GM12878 (cell line): ENCODE results near the gene SUPT4H1. TPM values are rescaled to one million over a fixed set of nuclear protein-coding genes. Genes with fewer than 3 reads are reported as not detected.

Experiments used
- CREM ChIP-seq: IDR thresholded peaks from 2 replicates; pipeline ENCODE4 v1.6.1; 2014; ENCODE audit warnings: antibody characterized with exemption, low read depth
- HCFC1 ChIP-seq: fragments of 150-350 bp; IDR thresholded peaks from 2 replicates; pipeline ENCODE4 v1.6.1; 2014; ENCODE audit warnings: low read length
- IKZF2 ChIP-seq, 2 experiments: fragments of 450-650 bp; IDR thresholded peaks; 2 replicates each; pipeline ENCODE4 v1.6.1; 2017; ENCODE audit warnings: mild to moderate bottlenecking in 2 of 2, moderate library complexity in 2 of 2
- JUND ChIP-seq: IDR thresholded peaks from 2 replicates; pipeline ENCODE4 v1.6.1; 2012; ENCODE audit warnings: low read depth, mild to moderate bottlenecking, low read length, improper control_type of control experiment, moderate library complexity
- KLF5 ChIP-seq: fragments of 450-650 bp; IDR thresholded peaks from 2 replicates; pipeline ENCODE4 v1.6.1; 2014; ENCODE audit warnings: mild to moderate bottlenecking; ENCODE audit not compliant: partially characterized antibody
- NFXL1 ChIP-seq: fragments of 450-650 bp; IDR thresholded peaks from 2 replicates; pipeline ENCODE4 v1.6.1; 2017; ENCODE audit warnings: antibody characterized with exemption, mild to moderate bottlenecking, borderline replicate concordance
- NFYA ChIP-seq: IDR thresholded peaks from 2 replicates; pipeline ENCODE4 v1.6.1; 2011; ENCODE audit warnings: low read depth, mild to moderate bottlenecking, low read length, improper control_type of control experiment, borderline replicate concordance
- PML ChIP-seq: IDR thresholded peaks from 2 replicates; pipeline ENCODE4 v1.6.1; 2012; ENCODE audit warnings: low read length, inconsistent platforms
- POLR2AphosphoS2 ChIP-seq: IDR thresholded peaks from 2 replicates; pipeline ENCODE4 v1.6.1; 2011; ENCODE audit warnings: low read depth, mild to moderate bottlenecking, low read length, improper control_type of control experiment, moderate library complexity
- POU2F2 ChIP-seq: IDR thresholded peaks from 3 replicates; pipeline ENCODE4 v1.6.1; 2011; ENCODE audit warnings: low read depth, mild to moderate bottlenecking, low read length, borderline replicate concordance
- SMAD1 ChIP-seq: fragments of 450-650 bp; IDR thresholded peaks from 2 replicates; pipeline ENCODE4 v1.6.1; 2018; ENCODE audit warnings: mild to moderate bottlenecking, low read depth; ENCODE audit not compliant: partially characterized antibody
- YY1 ChIP-seq: IDR thresholded peaks from 2 replicates; pipeline ENCODE4 v1.6.1; 2011; ENCODE audit warnings: low read depth, mild to moderate bottlenecking, low read length
- ZBED1 ChIP-seq: IDR thresholded peaks from 2 replicates; pipeline ENCODE4 v1.6.1; 2016; ENCODE audit warnings: borderline replicate concordance
- ZNF217 ChIP-seq: fragments of 450-650 bp; IDR thresholded peaks from 2 replicates; pipeline ENCODE4 v1.6.1; 2017; ENCODE audit warnings: antibody characterized with exemption, mild to moderate bottlenecking
- ZNF24 ChIP-seq: fragments of 450-650 bp; IDR thresholded peaks from 2 replicates; pipeline ENCODE4 v1.6.1; 2017; ENCODE audit warnings: antibody characterized with exemption, mild to moderate bottlenecking
- ZNF384 ChIP-seq: IDR thresholded peaks from 2 replicates; pipeline ENCODE4 v1.6.1; 2012; ENCODE audit warnings: low read depth, mild to moderate bottlenecking, low read length, improper control_type of control experiment, borderline replicate concordance
- polyA plus RNA-seq, 11 experiments: library from polyadenylated mRNA; depleted of rRNA in 4 of 11; unstranded in 6 of 11; stranded (reverse) in 5 of 11; fragments of >200 nt; fragmentation: Nextera tagmentation in 4 of 11; fragmentation: Illumina TruSeq in 1 of 11; extraction: Ambion mirVana in 4 of 11; extraction: Trizol in 1 of 11; gene quantifications; 1 replicate in 1 of 11; 2 replicates in 10 of 11; pipeline versions ENCODE4 v1.2.1 to v1.2.3, GENCODE V29; 2011 to 2016; ENCODE audit warnings: inconsistent platforms in 2 of 11, missing spikeins in 2 of 11, low read depth in 1 of 11
- total RNA-seq, 4 experiments: library from RNA; depleted of rRNA in 3 of 4; stranded (reverse); fragments of >200 nt in 3 of 4; fragmentation: Illumina TruSeq in 1 of 4; extraction: Trizol in 1 of 4; gene quantifications; 2 replicates each; pipeline versions ENCODE4 v1.2.1 to v1.2.3, GENCODE V29; 2013 to 2021
- TF ChIP-seq, protein P1 (sequence below): fragments of 450-650 bp; IDR thresholded peaks from 2 replicates; pipeline ENCODE4 v1.6.1; 2017; ENCODE audit warnings: antibody characterized with exemption, mild to moderate bottlenecking, moderate library complexity
- TF ChIP-seq, protein P2 (sequence below): fragments of 450-650 bp; formaldehyde crosslinking; IDR thresholded peaks from 2 replicates; pipeline ENCODE4 v1.5.0; 2022; ENCODE audit warnings: mild to moderate bottlenecking, missing genetic modification characterization
- TF ChIP-seq, protein P3 (sequence below): fragments of 450-650 bp; IDR thresholded peaks from 2 replicates; pipeline ENCODE4 v1.6.1; 2016; ENCODE audit warnings: mild to moderate bottlenecking
- TF ChIP-seq, protein P4 (sequence below): fragments of 450-650 bp; conservative IDR thresholded peaks from 2 replicates; pipeline ENCODE4 v1.6.1; 2017; ENCODE audit warnings: mild to moderate bottlenecking, moderate library complexity

The SUPT4H1 gene
- total and polyA plus RNA-seq, 10 of the 15 experiments (the other 5 are each of a cell fraction or from before 2014, with no cell fraction given): 83.8 to 293 (median 128) TPM

DNA sequence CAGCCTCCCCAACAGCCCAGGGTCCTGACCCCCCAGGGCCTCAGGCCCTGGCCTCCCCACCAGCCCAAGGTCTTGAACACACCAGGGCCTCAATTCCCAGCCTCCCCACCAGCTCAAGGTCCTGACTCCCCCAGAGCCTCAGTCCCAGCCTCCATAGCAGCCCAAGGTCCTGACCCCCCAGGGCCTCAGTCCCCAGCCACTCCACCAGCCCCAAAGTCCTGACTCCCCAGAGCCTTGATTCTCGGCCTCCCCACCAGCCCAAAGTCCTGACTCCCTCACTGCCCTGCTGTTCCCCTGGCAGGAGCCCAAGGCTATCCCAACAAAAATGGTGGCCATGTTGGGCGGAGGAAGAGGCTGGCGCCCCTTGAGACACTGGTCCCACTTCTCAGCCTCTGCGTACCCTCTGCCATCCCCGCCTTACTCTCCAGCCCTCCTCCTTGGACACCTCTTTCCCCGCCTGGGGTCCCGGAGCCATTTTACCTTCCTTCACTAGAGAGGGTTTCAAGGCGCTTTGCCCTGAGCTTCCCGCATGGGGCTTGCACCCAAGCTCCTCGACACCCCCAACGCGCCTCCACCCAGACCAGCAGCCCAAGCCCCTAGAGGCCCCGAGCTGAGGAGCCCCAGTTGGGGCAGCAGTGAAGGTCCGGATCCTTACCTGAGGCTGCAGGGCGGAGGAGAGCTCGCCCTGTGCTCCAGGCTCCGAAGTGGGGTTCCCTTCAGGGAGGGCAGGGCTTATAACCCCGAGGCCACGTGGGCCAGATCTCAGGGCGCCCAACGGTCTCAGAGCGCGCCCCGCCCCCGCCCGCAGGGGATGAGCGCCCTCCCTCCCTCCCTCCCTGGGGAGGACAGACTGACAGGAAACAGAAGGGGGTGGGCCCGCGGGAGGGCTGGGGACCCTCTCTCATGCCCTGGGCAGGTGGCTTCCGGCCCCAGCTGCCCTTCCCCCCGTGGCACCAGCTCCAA is 19.9 kb downstream of the SUPT4H1 start (continued):
- TF ChIP-seq, protein P1, sequence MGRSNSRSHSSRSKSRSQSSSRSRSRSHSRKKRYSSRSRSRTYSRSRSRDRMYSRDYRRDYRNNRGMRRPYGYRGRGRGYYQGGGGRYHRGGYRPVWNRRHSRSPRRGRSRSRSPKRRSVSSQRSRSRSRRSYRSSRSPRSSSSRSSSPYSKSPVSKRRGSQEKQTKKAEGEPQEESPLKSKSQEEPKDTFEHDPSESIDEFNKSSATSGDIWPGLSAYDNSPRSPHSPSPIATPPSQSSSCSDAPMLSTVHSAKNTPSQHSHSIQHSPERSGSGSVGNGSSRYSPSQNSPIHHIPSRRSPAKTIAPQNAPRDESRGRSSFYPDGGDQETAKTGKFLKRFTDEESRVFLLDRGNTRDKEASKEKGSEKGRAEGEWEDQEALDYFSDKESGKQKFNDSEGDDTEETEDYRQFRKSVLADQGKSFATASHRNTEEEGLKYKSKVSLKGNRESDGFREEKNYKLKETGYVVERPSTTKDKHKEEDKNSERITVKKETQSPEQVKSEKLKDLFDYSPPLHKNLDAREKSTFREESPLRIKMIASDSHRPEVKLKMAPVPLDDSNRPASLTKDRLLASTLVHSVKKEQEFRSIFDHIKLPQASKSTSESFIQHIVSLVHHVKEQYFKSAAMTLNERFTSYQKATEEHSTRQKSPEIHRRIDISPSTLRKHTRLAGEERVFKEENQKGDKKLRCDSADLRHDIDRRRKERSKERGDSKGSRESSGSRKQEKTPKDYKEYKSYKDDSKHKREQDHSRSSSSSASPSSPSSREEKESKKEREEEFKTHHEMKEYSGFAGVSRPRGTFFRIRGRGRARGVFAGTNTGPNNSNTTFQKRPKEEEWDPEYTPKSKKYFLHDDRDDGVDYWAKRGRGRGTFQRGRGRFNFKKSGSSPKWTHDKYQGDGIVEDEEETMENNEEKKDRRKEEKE: peak; percentile 67; the same call in 1 of the 2 replicates
- no peak for TF ChIP-seq ZNF384
- TF ChIP-seq PML: no peak
- peak; percentile 100 for TF ChIP-seq POU2F2
- no peak for TF ChIP-seq ZNF217
- no peak for TF ChIP-seq IKZF2 (IDR thresholded peaks at IDR 0.05)
- no peak for TF ChIP-seq NFYA
- TF ChIP-seq, protein P2, sequence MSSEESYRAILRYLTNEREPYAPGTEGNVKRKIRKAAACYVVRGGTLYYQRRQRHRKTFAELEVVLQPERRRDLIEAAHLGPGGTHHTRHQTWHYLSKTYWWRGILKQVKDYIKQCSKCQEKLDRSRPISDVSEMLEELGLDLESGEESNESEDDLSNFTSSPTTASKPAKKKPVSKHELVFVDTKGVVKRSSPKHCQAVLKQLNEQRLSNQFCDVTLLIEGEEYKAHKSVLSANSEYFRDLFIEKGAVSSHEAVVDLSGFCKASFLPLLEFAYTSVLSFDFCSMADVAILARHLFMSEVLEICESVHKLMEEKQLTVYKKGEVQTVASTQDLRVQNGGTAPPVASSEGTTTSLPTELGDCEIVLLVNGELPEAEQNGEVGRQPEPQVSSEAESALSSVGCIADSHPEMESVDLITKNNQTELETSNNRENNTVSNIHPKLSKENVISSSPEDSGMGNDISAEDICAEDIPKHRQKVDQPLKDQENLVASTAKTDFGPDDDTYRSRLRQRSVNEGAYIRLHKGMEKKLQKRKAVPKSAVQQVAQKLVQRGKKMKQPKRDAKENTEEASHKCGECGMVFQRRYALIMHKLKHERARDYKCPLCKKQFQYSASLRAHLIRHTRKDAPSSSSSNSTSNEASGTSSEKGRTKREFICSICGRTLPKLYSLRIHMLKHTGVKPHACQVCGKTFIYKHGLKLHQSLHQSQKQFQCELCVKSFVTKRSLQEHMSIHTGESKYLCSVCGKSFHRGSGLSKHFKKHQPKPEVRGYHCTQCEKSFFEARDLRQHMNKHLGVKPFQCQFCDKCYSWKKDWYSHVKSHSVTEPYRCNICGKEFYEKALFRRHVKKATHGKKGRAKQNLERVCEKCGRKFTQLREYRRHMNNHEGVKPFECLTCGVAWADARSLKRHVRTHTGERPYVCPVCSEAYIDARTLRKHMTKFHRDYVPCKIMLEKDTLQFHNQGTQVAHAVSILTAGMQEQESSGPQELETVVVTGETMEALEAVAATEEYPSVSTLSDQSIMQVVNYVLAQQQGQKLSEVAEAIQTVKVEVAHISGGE (CRISPR knock-in tag): peak; percentile 64
- TF ChIP-seq, protein P3, sequence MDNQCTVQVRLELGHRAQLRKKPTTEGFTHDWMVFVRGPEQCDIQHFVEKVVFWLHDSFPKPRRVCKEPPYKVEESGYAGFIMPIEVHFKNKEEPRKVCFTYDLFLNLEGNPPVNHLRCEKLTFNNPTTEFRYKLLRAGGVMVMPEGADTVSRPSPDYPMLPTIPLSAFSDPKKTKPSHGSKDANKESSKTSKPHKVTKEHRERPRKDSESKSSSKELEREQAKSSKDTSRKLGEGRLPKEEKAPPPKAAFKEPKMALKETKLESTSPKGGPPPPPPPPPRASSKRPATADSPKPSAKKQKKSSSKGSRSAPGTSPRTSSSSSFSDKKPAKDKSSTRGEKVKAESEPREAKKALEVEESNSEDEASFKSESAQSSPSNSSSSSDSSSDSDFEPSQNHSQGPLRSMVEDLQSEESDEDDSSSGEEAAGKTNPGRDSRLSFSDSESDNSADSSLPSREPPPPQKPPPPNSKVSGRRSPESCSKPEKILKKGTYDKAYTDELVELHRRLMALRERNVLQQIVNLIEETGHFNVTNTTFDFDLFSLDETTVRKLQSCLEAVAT: peak; percentile 100
- no peak; the same call in 1 of the 2 replicates for TF ChIP-seq NFXL1
- peak; percentile 74; the same call in 1 of the 2 replicates for TF ChIP-seq YY1
- TF ChIP-seq POLR2AphosphoS2: peak; percentile 100
- peak; percentile 55 for TF ChIP-seq HCFC1
- TF ChIP-seq CREM: peak; percentile 77
- TF ChIP-seq SMAD1: peak; percentile 99
- TF ChIP-seq JUND: no peak
- 0 out of 2 replicates have a peak, but pooled peaks have one; percentile 14 for TF ChIP-seq ZNF24
- TF ChIP-seq, protein P4, sequence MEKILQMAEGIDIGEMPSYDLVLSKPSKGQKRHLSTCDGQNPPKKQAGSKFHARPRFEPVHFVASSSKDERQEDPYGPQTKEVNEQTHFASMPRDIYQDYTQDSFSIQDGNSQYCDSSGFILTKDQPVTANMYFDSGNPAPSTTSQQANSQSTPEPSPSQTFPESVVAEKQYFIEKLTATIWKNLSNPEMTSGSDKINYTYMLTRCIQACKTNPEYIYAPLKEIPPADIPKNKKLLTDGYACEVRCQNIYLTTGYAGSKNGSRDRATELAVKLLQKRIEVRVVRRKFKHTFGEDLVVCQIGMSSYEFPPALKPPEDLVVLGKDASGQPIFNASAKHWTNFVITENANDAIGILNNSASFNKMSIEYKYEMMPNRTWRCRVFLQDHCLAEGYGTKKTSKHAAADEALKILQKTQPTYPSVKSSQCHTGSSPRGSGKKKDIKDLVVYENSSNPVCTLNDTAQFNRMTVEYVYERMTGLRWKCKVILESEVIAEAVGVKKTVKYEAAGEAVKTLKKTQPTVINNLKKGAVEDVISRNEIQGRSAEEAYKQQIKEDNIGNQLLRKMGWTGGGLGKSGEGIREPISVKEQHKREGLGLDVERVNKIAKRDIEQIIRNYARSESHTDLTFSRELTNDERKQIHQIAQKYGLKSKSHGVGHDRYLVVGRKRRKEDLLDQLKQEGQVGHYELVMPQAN: no peak; the same call in none of the 2 replicates
- TF ChIP-seq ZBED1: peak; percentile 99
- peak; percentile 94 for TF ChIP-seq KLF5
